GM12878 (cell line): ENCODE data around the gene NDUFA9. TPM values are rescaled to one million over a fixed set of nuclear protein-coding genes. Genes with fewer than 3 reads are reported as not detected.

Source experiments
- ATAC-seq: fragments of 200-7000 bp; cut with Tn5 transposase; 3 replicates; pipeline ENCODE4 v1.9.1; 2020; ENCODE audit warnings: mild to moderate bottlenecking, moderate library complexity
- BruUV-seq: library from RNA; stranded (reverse); fragments of 400-500 nt; replicated peaks from 2 replicates; lab custom pipeline; 2021; lab: Mats Ljungman, UMichigan
- CTCF ChIA-PET: fragments of 300-600 bp; sonication (Branson Sonifier 250); formaldehyde crosslinking; extraction: SDS; loops from one replicate; lab custom pipeline; 2021; ENCODE audit warnings: inconsistent platforms; lab: Yijun Ruan, JAX
- POLR2A ChIA-PET: fragments of 350-600 bp; formaldehyde crosslinking; extraction: SDS; loops from one replicate; lab custom pipeline; 2021; ENCODE audit warnings: inconsistent platforms; lab: Charles Lee
- RAD21 ChIA-PET: fragments of 300-600 bp; sonication (Branson Sonifier 250); formaldehyde crosslinking; loops from one replicate; lab custom pipeline; 2023; ENCODE audit warnings: antibody characterized with exemption; ENCODE audit not compliant: unreplicated experiment; lab: Charles Lee
- SMC1A ChIA-PET: fragments of 300-600 bp; sonication (Branson Sonifier 250); formaldehyde crosslinking; loops from one replicate; lab custom pipeline; 2023; ENCODE audit not compliant: unreplicated experiment, uncharacterized antibody; lab: Charles Lee
- DNase-seq: peaks from one replicate; pipeline ENCODE4 v3.0.0-alpha.2; 2011; ENCODE audit warnings: low read depth, low spot score
- FAIRE-seq: peaks from 3 replicates; lab custom pipeline; 2011; peaks lifted over from hg19 to GRCh38; lab: Jason Lieb, UNC
- H2AFZ ChIP-seq: 2 replicates; pipeline ENCODE4 v1.6.0; 2011; ENCODE audit warnings: low read depth, low read length, control low read depth; ENCODE audit not compliant: control insufficient read depth
- H3K27ac ChIP-seq: 2 replicates; pipeline ENCODE4 v1.5.1; 2011; ENCODE audit warnings: control low read depth; ENCODE audit not compliant: control insufficient read depth, insufficient read depth
- H3K27me3 ChIP-seq, 2 experiments: replicated peaks in 1 of 2; 2 replicates each; pipeline versions ENCODE4 v1.6.0 to v1.6.1; 2011; ENCODE audit warnings: low read length in 1 of 2; ENCODE audit not compliant: control insufficient read depth in 2 of 2, insufficient read depth in 2 of 2
- H3K36me3 ChIP-seq, 2 experiments: 2 replicates each; pipeline ENCODE4 v1.5.1; 2011; ENCODE audit warnings: low read length in 1 of 2; ENCODE audit not compliant: control insufficient read depth in 2 of 2, insufficient read depth in 2 of 2
- H3K4me1 ChIP-seq: 2 replicates; pipeline ENCODE4 v1.6.1; 2011; ENCODE audit warnings: mild to moderate bottlenecking, low read length, moderate library complexity, mixed read lengths; ENCODE audit not compliant: control insufficient read depth, insufficient read depth
- H3K4me2 ChIP-seq: 2 replicates; pipeline ENCODE4 v1.6.0; 2011; ENCODE audit warnings: control low read depth; ENCODE audit not compliant: control insufficient read depth, insufficient read depth
- H3K4me3 ChIP-seq: fragments of 200-600 bp; sonication (generic); 2 replicates; pipeline ENCODE4 v1.5.1; 2016
- H3K79me2 ChIP-seq: 2 replicates; pipeline ENCODE4 v1.6.0; 2011; ENCODE audit warnings: low read length; ENCODE audit not compliant: control insufficient read depth, insufficient read depth
- H3K9ac ChIP-seq: 2 replicates; pipeline ENCODE4 v1.8.0; 2011; ENCODE audit warnings: low read length, control low read depth, mixed read lengths; ENCODE audit not compliant: control insufficient read depth, insufficient read depth
- H3K9me3 ChIP-seq: replicated peaks from 3 replicates; pipeline ENCODE4 v1.5.1; 2011; ENCODE audit warnings: mild to moderate bottlenecking, low read length; ENCODE audit not compliant: control insufficient read depth, insufficient read depth
- H4K20me1 ChIP-seq: 2 replicates; pipeline ENCODE4 v1.6.0; 2011; ENCODE audit not compliant: control insufficient read depth, insufficient read depth
- CHD1 ChIP-seq: IDR thresholded peaks from 2 replicates; pipeline ENCODE4 v1.6.1; 2012; ENCODE audit warnings: low read depth, low read length, improper control_type of control experiment
- E2F4 ChIP-seq: IDR thresholded peaks from 2 replicates; pipeline ENCODE4 v1.6.1; 2012; ENCODE audit warnings: low read depth, low read length, improper control_type of control experiment
- HDAC2 ChIP-seq: fragments of 200-600 bp; sonication (generic); IDR thresholded peaks from 2 replicates; pipeline ENCODE4 v1.6.1; 2017
- MXI1 ChIP-seq: fragments of 150-350 bp; IDR thresholded peaks from 2 replicates; pipeline ENCODE4 v1.6.1; 2011; ENCODE audit warnings: low read depth, mild to moderate bottlenecking, inconsistent platforms, low read length, improper control_type of control experiment
- NFYA ChIP-seq: IDR thresholded peaks from 2 replicates; pipeline ENCODE4 v1.6.1; 2011; ENCODE audit warnings: low read depth, mild to moderate bottlenecking, low read length, improper control_type of control experiment, borderline replicate concordance
- NFYB ChIP-seq: IDR thresholded peaks from 2 replicates; pipeline ENCODE4 v1.6.1; 2011; ENCODE audit warnings: low read depth, mild to moderate bottlenecking, low read length, improper control_type of control experiment, moderate library complexity; ENCODE audit not compliant: insufficient read depth
- NR2C1 ChIP-seq: fragments of 450-650 bp; IDR thresholded peaks from 2 replicates; pipeline ENCODE4 v1.6.1; 2017; ENCODE audit warnings: antibody characterized with exemption, mild to moderate bottlenecking, moderate library complexity
- SMAD1 ChIP-seq: fragments of 450-650 bp; IDR thresholded peaks from 2 replicates; pipeline ENCODE4 v1.6.1; 2018; ENCODE audit warnings: mild to moderate bottlenecking, low read depth; ENCODE audit not compliant: partially characterized antibody
- USF1 ChIP-seq: IDR thresholded peaks from 2 replicates; pipeline ENCODE4 v1.6.1; 2011; ENCODE audit warnings: borderline replicate concordance, low read depth, mild to moderate bottlenecking, moderate library complexity, mixed read lengths, low read length; ENCODE audit not compliant: insufficient read depth; ENCODE audit errors: extremely low read length
- ZBED1 ChIP-seq: IDR thresholded peaks from 2 replicates; pipeline ENCODE4 v1.6.1; 2016; ENCODE audit warnings: borderline replicate concordance
- ZNF274 ChIP-seq: IDR thresholded peaks from one replicate; pipeline ENCODE4 v1.8.0; 2011; ENCODE audit not compliant: insufficient read length, insufficient read depth
- WGBS: methylation state at CpG from one replicate; pipeline ENCODE4 v1.1.6; 2016; ENCODE audit warnings: low lambda C conversion rate; ENCODE audit not compliant: insufficient replicate concordance, insufficient coverage; ENCODE audit errors: missing lambda C conversion rate; 5-methylcytosine and 5-hydroxymethylcytosine counted together
- in situ Hi-C: fragments of 300-500 bp; cut with MboI; formaldehyde crosslinking; loops from 9 replicates; pipeline ENCODE4 v1.14.3; 2018; ENCODE audit warnings: mixed read lengths
- intact Hi-C: fragments of 100-400 bp; cut with micrococcal nuclease; formaldehyde crosslinking; loops from one replicate; pipeline ENCODE4 v1.14.2; 2022; ENCODE audit not compliant: unreplicated experiment
- polyA plus RNA-seq, 11 experiments: library from polyadenylated mRNA; depleted of rRNA in 4 of 11; unstranded in 6 of 11; stranded (reverse) in 5 of 11; fragments of >200 nt; fragmentation: Nextera tagmentation in 4 of 11; fragmentation: Illumina TruSeq in 1 of 11; extraction: Ambion mirVana in 4 of 11; extraction: Trizol in 1 of 11; gene quantifications; 1 replicate in 1 of 11; 2 replicates in 10 of 11; pipeline versions ENCODE4 v1.2.1 to v1.2.3, GENCODE V29; 2011 to 2016; ENCODE audit warnings: inconsistent platforms in 2 of 11, missing spikeins in 2 of 11, low read depth in 1 of 11
- total RNA-seq, 4 experiments: library from RNA; depleted of rRNA in 3 of 4; stranded (reverse); fragments of >200 nt in 3 of 4; fragmentation: Illumina TruSeq in 1 of 4; extraction: Trizol in 1 of 4; gene quantifications; 2 replicates each; pipeline versions ENCODE4 v1.2.1 to v1.2.3, GENCODE V29; 2013 to 2021

Gene NDUFA9
- total and polyA plus RNA-seq, 10 of the 15 experiments (the other 5 are each of a cell fraction or from before 2014, with no cell fraction given) = 95.2 to 472 (median 151) TPM

GRCh38 chr12:4615667-4616066 lies 33.2 kb upstream of the NDUFA9 start:
- Histone ChIP-seq H3K79me2 (no peaks in the 10 kb centered on the region), H3K4me1 (no peaks in the 10 kb centered on the region), H3K9ac (no peak overlapping the region), H3K4me3 (no peak overlapping the region), H3K27me3 (no peaks in the 10 kb centered on the region), H3K9me3 (no peaks in the 10 kb centered on the region), H2AFZ (no peak overlapping the region), H4K20me1 (no peaks in the 10 kb centered on the region), H3K27ac (no peak overlapping the region), H3K4me2 (no peak overlapping the region), H3K36me3 (peaks cover 1 to 12% of the 10 kb centered on the region in 2 experiments; a peak in 2 of 4 replicates)
- RAD21 ChIA-PET = no interaction called here
- POLR2A ChIA-PET = no interaction called here
- intact Hi-C loops (no loop called here), in situ Hi-C loops (no loop called here)
- CTCF ChIA-PET = no interaction called here
- no peak for TF ChIP-seq NR2C1
- no peak for TF ChIP-seq ZBED1
- TF ChIP-seq NFYA = no peak
- TF ChIP-seq HDAC2 = no peak
- no peak for TF ChIP-seq NFYB
- no peak for TF ChIP-seq MXI1
- TF ChIP-seq CHD1 = no peak
- TF ChIP-seq ZNF274 = no peak
- TF ChIP-seq E2F4 = no peak
- no peak for TF ChIP-seq USF1
- TF ChIP-seq SMAD1 = no peak
- ATAC-seq (no peak), FAIRE-seq (no peak), DNase-seq (no peak)
- WGBS = 100% methylated on average over 9 of the region's 9 CpGs
- SMC1A ChIA-PET = no interaction called here
- no TSS peak for BruUV-seq
